GM12878 (cell line): ENCODE data around the gene F12. TPM values are rescaled to one million over a fixed set of nuclear protein-coding genes. Genes with fewer than 3 reads are reported as not detected.
A peak's percentile ranks its signal among the peaks of the same experiment; 100 is the strongest.

ENCODE experiments used
- ASH2L ChIP-seq: fragments of 300-600, 200-600 bp; sonication (generic); IDR thresholded peaks from 2 replicates; pipeline ENCODE4 v1.6.1; 2017; ENCODE audit warnings: low read depth, mild to moderate bottlenecking, borderline replicate concordance
- CBX5 ChIP-seq: sonication (generic); IDR thresholded peaks from 2 replicates; pipeline ENCODE4 v1.6.1; 2016; ENCODE audit warnings: low read depth, moderate library complexity, mild to moderate bottlenecking, inconsistent platforms
- E2F8 ChIP-seq: fragments of 450-650 bp; IDR thresholded peaks from 2 replicates; pipeline ENCODE4 v1.6.1; 2018; ENCODE audit warnings: mild to moderate bottlenecking, low read depth, moderate library complexity; ENCODE audit not compliant: partially characterized antibody
- EED ChIP-seq: sonication (generic); IDR thresholded peaks from 2 replicates; pipeline ENCODE4 v1.6.1; 2016; ENCODE audit warnings: antibody characterized with exemption, low read depth
- ELK1 ChIP-seq: IDR thresholded peaks from 2 replicates; pipeline ENCODE4 v1.6.1; 2012; ENCODE audit warnings: low read depth, low read length, improper control_type of control experiment
- ESRRA ChIP-seq: IDR thresholded peaks from 2 replicates; pipeline ENCODE4 v1.6.1; 2012; ENCODE audit warnings: mild to moderate bottlenecking, low read length, improper control_type of control experiment
- FOXK2 ChIP-seq: fragments of 450-650 bp; IDR thresholded peaks from 2 replicates; pipeline ENCODE4 v1.6.1; 2017; ENCODE audit warnings: mild to moderate bottlenecking, moderate library complexity
- GATAD2B ChIP-seq: fragments of 450-650 bp; conservative IDR thresholded peaks from 2 replicates; pipeline ENCODE4 v1.6.1; 2017; ENCODE audit warnings: low read depth, mild to moderate bottlenecking, moderate library complexity
- HDAC2 ChIP-seq: fragments of 200-600 bp; sonication (generic); IDR thresholded peaks from 2 replicates; pipeline ENCODE4 v1.6.1; 2017
- IRF4 ChIP-seq: IDR thresholded peaks from 2 replicates; pipeline ENCODE4 v1.6.1; 2011; ENCODE audit warnings: low read depth, low read length
- MTA3 ChIP-seq: IDR thresholded peaks from 2 replicates; pipeline ENCODE4 v1.6.1; 2012; ENCODE audit warnings: low read length, inconsistent platforms, borderline replicate concordance
- NFIC ChIP-seq: IDR thresholded peaks from 2 replicates; pipeline ENCODE4 v1.6.1; 2012; ENCODE audit warnings: low read depth, mild to moderate bottlenecking, inconsistent platforms, low read length, moderate library complexity
- NFXL1 ChIP-seq: fragments of 450-650 bp; IDR thresholded peaks from 2 replicates; pipeline ENCODE4 v1.6.1; 2017; ENCODE audit warnings: antibody characterized with exemption, mild to moderate bottlenecking, borderline replicate concordance
- RAD51 ChIP-seq: fragments of 450-650 bp; IDR thresholded peaks from 2 replicates; pipeline ENCODE4 v1.6.1; 2016; ENCODE audit warnings: moderate library complexity, mild to moderate bottlenecking, inconsistent platforms
- RBBP5 ChIP-seq: fragments of 200-600 bp; sonication (generic); conservative IDR thresholded peaks from 2 replicates; pipeline ENCODE4 v1.6.1; 2016
- RUNX3 ChIP-seq: IDR thresholded peaks from 2 replicates; pipeline ENCODE4 v1.6.1; 2012; ENCODE audit warnings: low read length, inconsistent platforms
- SIN3A ChIP-seq: IDR thresholded peaks from 2 replicates; pipeline ENCODE4 v1.6.1; 2012; ENCODE audit warnings: low read depth, low read length, improper control_type of control experiment
- SMARCA5 ChIP-seq: fragments of 450-650 bp; IDR thresholded peaks from 2 replicates; pipeline ENCODE4 v1.6.1; 2017; ENCODE audit warnings: mild to moderate bottlenecking
- WRNIP1 ChIP-seq: IDR thresholded peaks from 2 replicates; pipeline ENCODE4 v1.6.1; 2011; ENCODE audit warnings: low read depth, low read length, improper control_type of control experiment, borderline replicate concordance
- polyA plus RNA-seq, 11 experiments: library from polyadenylated mRNA; depleted of rRNA in 4 of 11; unstranded in 6 of 11; stranded (reverse) in 5 of 11; fragments of >200 nt; fragmentation: Nextera tagmentation in 4 of 11; fragmentation: Illumina TruSeq in 1 of 11; extraction: Ambion mirVana in 4 of 11; extraction: Trizol in 1 of 11; gene quantifications; 1 replicate in 1 of 11; 2 replicates in 10 of 11; pipeline versions ENCODE4 v1.2.1 to v1.2.3, GENCODE V29; 2011 to 2016; ENCODE audit warnings: inconsistent platforms in 2 of 11, missing spikeins in 2 of 11, low read depth in 1 of 11
- total RNA-seq, 4 experiments: library from RNA; depleted of rRNA in 3 of 4; stranded (reverse); fragments of >200 nt in 3 of 4; fragmentation: Illumina TruSeq in 1 of 4; extraction: Trizol in 1 of 4; gene quantifications; 2 replicates each; pipeline versions ENCODE4 v1.2.1 to v1.2.3, GENCODE V29; 2013 to 2021
- TF ChIP-seq, protein P1 (sequence below): fragments of 450-650 bp; formaldehyde crosslinking; IDR thresholded peaks from 2 replicates; pipeline ENCODE4 v1.4.0; 2020; ENCODE audit warnings: mild to moderate bottlenecking, moderate library complexity
- TF ChIP-seq, protein P2 (sequence below): IDR thresholded peaks from 2 replicates; pipeline ENCODE4 v1.6.1; 2012; ENCODE audit warnings: low read length, inconsistent platforms

The F12 gene
- total and polyA plus RNA-seq, 10 of the 15 experiments (the other 5 are each of a cell fraction or from before 2014, with no cell fraction given) = 0.25 to 11.3 (median 5.5) TPM

DNA sequence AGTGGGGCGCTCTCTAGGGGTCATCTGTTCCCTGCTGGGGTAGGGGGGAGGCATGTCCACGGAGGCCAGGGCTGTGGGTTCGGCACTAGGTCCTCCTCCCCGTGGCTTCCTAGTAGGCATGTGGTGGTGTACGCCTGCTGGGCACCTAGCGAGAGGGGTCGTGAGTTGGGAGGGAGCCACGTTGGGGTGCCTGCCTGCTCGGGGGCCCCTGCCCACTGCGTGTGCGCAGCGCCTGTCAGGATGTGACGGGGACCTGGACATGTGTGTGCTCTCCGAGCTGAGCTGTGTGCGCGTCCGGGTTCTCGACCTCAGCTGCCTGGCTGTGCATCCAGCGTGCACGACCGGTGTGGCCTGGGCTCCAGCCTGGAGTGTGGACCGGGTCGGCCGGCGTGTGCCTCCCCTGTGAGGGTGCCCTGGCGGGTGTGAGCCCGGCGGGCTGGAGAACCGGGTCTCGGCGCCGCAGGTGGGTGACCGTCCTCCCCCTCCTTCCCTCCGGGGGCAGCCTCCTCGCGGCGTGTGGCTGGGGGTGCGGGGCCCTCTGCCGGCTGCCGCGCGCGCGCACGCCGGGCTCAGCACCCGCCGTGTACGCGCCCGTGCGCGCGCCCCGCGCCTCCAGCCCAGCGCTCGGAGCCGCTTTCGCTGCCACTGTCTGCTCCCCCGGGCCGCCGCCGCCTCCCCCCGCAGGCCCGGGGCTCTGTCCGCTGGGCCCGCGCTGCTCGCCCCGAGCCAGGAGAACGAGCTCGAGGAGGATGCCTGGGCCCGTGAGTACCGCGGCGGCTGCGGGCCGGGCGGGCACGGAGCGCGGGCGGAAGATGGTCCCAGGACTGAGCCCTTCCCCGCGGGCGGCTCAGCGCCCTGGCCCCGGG, 37.1 kb upstream of the F12 start, which contains the start of gene PRR7 (continued):
- TF ChIP-seq, protein P1, sequence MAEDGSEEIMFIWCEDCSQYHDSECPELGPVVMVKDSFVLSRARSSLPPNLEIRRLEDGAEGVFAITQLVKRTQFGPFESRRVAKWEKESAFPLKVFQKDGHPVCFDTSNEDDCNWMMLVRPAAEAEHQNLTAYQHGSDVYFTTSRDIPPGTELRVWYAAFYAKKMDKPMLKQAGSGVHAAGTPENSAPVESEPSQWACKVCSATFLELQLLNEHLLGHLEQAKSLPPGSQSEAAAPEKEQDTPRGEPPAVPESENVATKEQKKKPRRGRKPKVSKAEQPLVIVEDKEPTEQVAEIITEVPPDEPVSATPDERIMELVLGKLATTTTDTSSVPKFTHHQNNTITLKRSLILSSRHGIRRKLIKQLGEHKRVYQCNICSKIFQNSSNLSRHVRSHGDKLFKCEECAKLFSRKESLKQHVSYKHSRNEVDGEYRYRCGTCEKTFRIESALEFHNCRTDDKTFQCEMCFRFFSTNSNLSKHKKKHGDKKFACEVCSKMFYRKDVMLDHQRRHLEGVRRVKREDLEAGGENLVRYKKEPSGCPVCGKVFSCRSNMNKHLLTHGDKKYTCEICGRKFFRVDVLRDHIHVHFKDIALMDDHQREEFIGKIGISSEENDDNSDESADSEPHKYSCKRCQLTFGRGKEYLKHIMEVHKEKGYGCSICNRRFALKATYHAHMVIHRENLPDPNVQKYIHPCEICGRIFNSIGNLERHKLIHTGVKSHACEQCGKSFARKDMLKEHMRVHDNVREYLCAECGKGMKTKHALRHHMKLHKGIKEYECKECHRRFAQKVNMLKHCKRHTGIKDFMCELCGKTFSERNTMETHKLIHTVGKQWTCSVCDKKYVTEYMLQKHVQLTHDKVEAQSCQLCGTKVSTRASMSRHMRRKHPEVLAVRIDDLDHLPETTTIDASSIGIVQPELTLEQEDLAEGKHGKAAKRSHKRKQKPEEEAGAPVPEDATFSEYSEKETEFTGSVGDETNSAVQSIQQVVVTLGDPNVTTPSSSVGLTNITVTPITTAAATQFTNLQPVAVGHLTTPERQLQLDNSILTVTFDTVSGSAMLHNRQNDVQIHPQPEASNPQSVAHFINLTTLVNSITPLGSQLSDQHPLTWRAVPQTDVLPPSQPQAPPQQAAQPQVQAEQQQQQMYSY (CRISPR knock-in tag) = no peak
- TF ChIP-seq HDAC2 = no peak
- TF ChIP-seq NFXL1 = 0 out of 2 replicates have a peak, but pooled peaks have one; percentile 45
- TF ChIP-seq EED = no peak
- TF ChIP-seq ESRRA = no peak
- TF ChIP-seq ASH2L = no peak
- no peak for TF ChIP-seq RUNX3
- peak; percentile 70; the same call in 1 of the 2 replicates for TF ChIP-seq GATAD2B
- TF ChIP-seq RBBP5 = no peak
- TF ChIP-seq RAD51 = no peak
- TF ChIP-seq FOXK2 = no peak
- TF ChIP-seq SMARCA5 = no peak; the same call in 1 of the 2 replicates
- no peak for TF ChIP-seq NFIC
- no peak for TF ChIP-seq CBX5
- no peak for TF ChIP-seq E2F8
- TF ChIP-seq, protein P2, sequence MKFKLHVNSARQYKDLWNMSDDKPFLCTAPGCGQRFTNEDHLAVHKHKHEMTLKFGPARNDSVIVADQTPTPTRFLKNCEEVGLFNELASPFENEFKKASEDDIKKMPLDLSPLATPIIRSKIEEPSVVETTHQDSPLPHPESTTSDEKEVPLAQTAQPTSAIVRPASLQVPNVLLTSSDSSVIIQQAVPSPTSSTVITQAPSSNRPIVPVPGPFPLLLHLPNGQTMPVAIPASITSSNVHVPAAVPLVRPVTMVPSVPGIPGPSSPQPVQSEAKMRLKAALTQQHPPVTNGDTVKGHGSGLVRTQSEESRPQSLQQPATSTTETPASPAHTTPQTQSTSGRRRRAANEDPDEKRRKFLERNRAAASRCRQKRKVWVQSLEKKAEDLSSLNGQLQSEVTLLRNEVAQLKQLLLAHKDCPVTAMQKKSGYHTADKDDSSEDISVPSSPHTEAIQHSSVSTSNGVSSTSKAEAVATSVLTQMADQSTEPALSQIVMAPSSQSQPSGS = no peak
- TF ChIP-seq MTA3 = no peak
- TF ChIP-seq ELK1 = no peak
- no peak for TF ChIP-seq SIN3A
- no peak for TF ChIP-seq WRNIP1
- peak; percentile 37; the same call in 1 of the 2 replicates for TF ChIP-seq IRF4
